Stimulated activated memory B cell treated with anti-CD40 and anti-IgM and Interleukin-4, amounts not matched to agents 10 μg/mL and 1 μg/mL and 100 μg/mL, for 72 hours (primary cell): Measurements from ENCODE around the gene FAT2.
"Not testable (repeated sequence)": the region's sequence is repeated elsewhere in the genome, so short reads cannot be mapped to it uniquely, and the experiment has no call there.

Source experiments
- ATAC-seq: fragments of 150-1000 bp; cut with Tn5 transposase; 2 replicates; pipeline ENCODE4 v1.10.0; 2021
- H3K27ac Mint-ChIP-seq: one replicate; pipeline ENCODE4 v1.8.0; 2022; ENCODE audit warnings: mild to moderate bottlenecking, mixed read lengths
- H3K27me3 Mint-ChIP-seq: one replicate; pipeline ENCODE4 v1.8.0; 2022; ENCODE audit warnings: mixed read lengths
- H3K36me3 Mint-ChIP-seq: one replicate; pipeline ENCODE4 v1.8.0; 2022; ENCODE audit warnings: mixed read lengths
- H3K4me1 Mint-ChIP-seq: one replicate; pipeline ENCODE4 v1.8.0; 2022; ENCODE audit warnings: mixed read lengths
- H3K4me3 Mint-ChIP-seq: one replicate; pipeline ENCODE4 v1.8.0; 2022; ENCODE audit warnings: mild to moderate bottlenecking, moderate library complexity, mixed read lengths
- H3K9me3 Mint-ChIP-seq: one replicate; pipeline ENCODE4 v1.8.0; 2022; ENCODE audit warnings: mixed read lengths

FAT2 gene

GRCh38 chr5:151598549-151598948 is 7.4 kb upstream of the FAT2 start:
- Mint-ChIP-seq H3K4me1 (no peaks in the 10 kb centered on the region), H3K4me3 (no peak overlapping the region), H3K9me3 (no peaks in the 10 kb centered on the region), H3K27ac (no peak overlapping the region), H3K36me3 (no peaks in the 10 kb centered on the region), H3K27me3 (peaks cover 24% of the 10 kb centered on the region)
- no peak for ATAC-seq

GRCh38 chr5:151597749-151598148 is 6.6 kb upstream of the FAT2 start:
- Mint-ChIP-seq H3K4me1 (no peaks in the 10 kb centered on the region), H3K36me3 (no peaks in the 10 kb centered on the region), H3K27ac (no peak overlapping the region), H3K9me3 (no peaks in the 10 kb centered on the region), H3K27me3 (peaks cover 28% of the 10 kb centered on the region), H3K4me3 (no peak overlapping the region)
- ATAC-seq, result no peak

DNA sequence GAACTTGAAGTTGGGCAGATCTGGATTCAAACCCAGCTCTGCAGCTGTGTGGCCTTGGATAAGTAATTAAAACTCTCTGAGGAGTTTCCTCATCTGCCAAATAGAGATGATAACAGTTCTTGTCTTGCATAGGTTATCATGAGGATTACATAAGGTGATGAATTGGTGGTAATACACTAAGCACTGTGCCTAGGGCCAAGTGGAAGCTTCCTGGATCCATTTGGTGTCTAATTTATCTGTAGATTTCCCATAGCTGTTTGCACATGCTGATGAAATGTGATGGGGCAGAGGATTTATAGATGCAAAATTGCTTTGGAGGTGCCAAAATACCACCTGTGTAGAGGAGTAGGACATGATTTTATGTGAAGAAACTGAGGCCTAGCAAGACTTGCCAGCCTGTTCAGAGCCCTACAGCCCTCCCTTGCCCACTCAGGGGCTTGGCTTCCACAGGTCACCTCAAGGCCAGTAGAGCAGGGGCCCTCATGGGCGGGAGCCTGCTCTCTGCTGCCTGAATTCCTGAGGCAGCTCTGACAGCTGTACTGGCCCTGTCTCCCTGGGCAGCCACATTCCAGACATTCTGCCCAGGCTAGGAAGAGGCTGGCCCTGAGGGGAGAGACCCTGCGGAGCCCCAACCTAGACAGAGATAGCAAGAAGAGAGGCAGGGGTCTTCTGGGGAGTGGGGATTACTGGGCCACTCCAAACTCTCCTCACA is 5.9 kb upstream of the FAT2 start:
- Mint-ChIP-seq H3K4me3 (no peak overlapping the region), H3K4me1 (no peaks in the 10 kb centered on the region), H3K36me3 (no peaks in the 10 kb centered on the region), H3K9me3 (no peaks in the 10 kb centered on the region), H3K27me3 (peaks cover 26% of the 10 kb centered on the region), H3K27ac (no peak overlapping the region)
- no peak for ATAC-seq

GRCh38 chr5:151595411-151595826 is 4.3 kb upstream of the FAT2 start:
- no peaks in the 10 kb centered on the region for H3K9me3 Mint-ChIP-seq
- H3K4me3 Mint-ChIP-seq, result no peak overlapping the region
- H3K36me3 Mint-ChIP-seq, result no peaks in the 10 kb centered on the region
- H3K27ac Mint-ChIP-seq, result no peak overlapping the region
- H3K4me1 Mint-ChIP-seq, result peaks cover 10% of the 10 kb centered on the region
- no peak for ATAC-seq
- peaks cover 21% of the 10 kb centered on the region for H3K27me3 Mint-ChIP-seq

DNA sequence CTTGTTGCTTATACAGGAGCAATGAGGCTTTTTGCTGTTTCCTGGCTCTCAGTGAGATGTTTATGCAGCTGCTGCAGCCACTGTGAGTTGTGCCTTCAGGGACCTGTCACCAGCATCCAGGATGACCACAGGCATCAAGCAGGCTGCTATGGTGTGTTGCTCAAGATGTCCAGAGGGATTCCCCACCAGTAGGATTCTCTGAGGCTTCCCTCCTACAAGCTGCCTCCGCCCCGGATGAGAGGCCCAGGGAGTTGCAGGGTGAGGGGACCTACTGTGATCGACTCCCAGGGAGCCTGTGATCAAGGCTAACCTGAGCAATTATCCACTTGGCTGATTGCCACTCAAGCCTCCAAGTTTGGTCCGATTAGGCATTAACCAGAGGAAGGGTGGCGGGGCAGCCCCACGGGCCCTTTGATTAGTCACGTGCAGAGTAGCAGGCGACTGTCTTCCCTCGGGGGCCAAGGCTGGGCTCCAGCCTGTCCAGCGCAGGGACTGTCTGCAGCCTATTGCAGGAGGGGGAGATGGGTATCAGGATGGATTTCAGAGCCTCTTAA is 1.8 kb upstream of the FAT2 start:
- H3K4me3 Mint-ChIP-seq, result no peak overlapping the region
- H3K27ac Mint-ChIP-seq, result no peak overlapping the region
- H3K4me1 Mint-ChIP-seq, result peaks cover 10% of the 10 kb centered on the region
- H3K9me3 Mint-ChIP-seq, result no peaks in the 10 kb centered on the region
- H3K27me3 Mint-ChIP-seq, result peaks cover 21% of the 10 kb centered on the region
- H3K36me3 Mint-ChIP-seq, result no peaks in the 10 kb centered on the region
- no peak for ATAC-seq

GRCh38 chr5:151589878-151590570 is 1.1 kb downstream of the FAT2 start:
- H3K27me3 Mint-ChIP-seq, result peaks cover 14% of the 10 kb centered on the region
- no peak overlapping the region for H3K4me3 Mint-ChIP-seq
- ATAC-seq, result no peak
- no peak overlapping the region for H3K27ac Mint-ChIP-seq
- no peaks in the 10 kb centered on the region for H3K36me3 Mint-ChIP-seq
- peaks cover 10% of the 10 kb centered on the region for H3K4me1 Mint-ChIP-seq
- no peaks in the 10 kb centered on the region for H3K9me3 Mint-ChIP-seq

DNA sequence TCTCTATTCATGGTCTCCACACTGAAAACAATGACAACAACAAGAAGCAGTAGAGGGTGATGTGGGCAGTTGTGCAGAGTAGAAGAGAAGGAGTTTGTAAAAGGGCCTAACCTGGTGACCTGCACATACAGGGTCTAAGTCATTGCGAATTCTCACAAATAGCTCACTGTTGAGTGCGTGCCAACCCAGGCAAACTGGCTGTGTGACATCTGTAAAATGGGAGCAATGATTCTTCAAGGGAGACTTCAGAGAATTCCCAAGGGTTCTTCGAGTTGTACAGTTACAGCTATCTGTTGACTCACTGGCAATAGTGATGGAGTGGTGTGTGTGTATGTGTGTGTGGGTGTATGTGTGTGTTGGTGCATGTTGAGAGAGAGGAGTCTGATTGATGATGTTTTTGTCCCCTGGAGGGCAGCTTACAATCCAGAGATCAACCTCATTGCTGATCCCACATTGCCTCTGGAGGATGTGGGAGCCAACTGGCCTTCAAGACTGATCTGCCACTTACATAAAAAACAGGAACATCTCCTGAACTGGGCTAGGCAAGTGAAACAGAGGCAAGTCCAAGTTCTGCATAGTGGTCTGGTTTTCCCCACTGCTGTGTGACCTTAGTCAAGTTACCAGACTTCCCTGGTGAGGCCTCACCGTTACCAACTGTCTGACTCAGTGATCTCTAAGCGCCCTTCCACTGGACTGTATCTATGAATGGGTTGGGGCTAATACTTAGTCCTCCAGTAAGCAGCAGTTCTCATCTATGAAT is 3.2 kb downstream of the FAT2 start:
- no peaks in the 10 kb centered on the region for H3K27me3 Mint-ChIP-seq

GRCh38 chr5:151585970-151586369 is 5.2 kb downstream of the FAT2 start:
- ATAC-seq, result no peak
- Mint-ChIP-seq H3K4me3 (no peak overlapping the region), H3K9me3 (no peaks in the 10 kb centered on the region), H3K36me3 (no peaks in the 10 kb centered on the region), H3K27me3 (no peaks in the 10 kb centered on the region), H3K27ac (no peak overlapping the region), H3K4me1 (peaks cover 2% of the 10 kb centered on the region)

More for the DNA sequence above, 3.2 kb downstream of the FAT2 start:
- Mint-ChIP-seq H3K4me1 (peaks cover 10% of the 10 kb centered on the region), H3K4me3 (no peak overlapping the region), H3K9me3 (no peaks in the 10 kb centered on the region), H3K36me3 (no peaks in the 10 kb centered on the region), H3K27ac (no peak overlapping the region)
- ATAC-seq, result peak; percentile 53

- H3K4me3 Mint-ChIP-seq, H3K4me1 Mint-ChIP-seq, H3K9me3 Mint-ChIP-seq, H3K27me3 Mint-ChIP-seq, ATAC-seq, H3K36me3 Mint-ChIP-seq, H3K27ac Mint-ChIP-seq: not testable (repeated sequence)
Observed at GRCh38 chr5:151585344-151585743, 5.8 kb downstream of the FAT2 start.

GRCh38 chr5:151584057-151584937 is 6.8 kb downstream of the FAT2 start:
- Mint-ChIP-seq H3K36me3 (no peaks in the 10 kb centered on the region), H3K27me3 (no peaks in the 10 kb centered on the region), H3K4me3 (no peak overlapping the region), H3K4me1 (no peaks in the 10 kb centered on the region), H3K27ac (no peak overlapping the region), H3K9me3 (no peaks in the 10 kb centered on the region)
- ATAC-seq, result no peak

GRCh38 chr5:151581812-151582583 is 9.1 kb downstream of the FAT2 start:
- no peak for ATAC-seq
- Mint-ChIP-seq H3K36me3 (no peaks in the 10 kb centered on the region), H3K9me3 (no peaks in the 10 kb centered on the region), H3K27ac (no peak overlapping the region), H3K27me3 (no peaks in the 10 kb centered on the region), H3K4me1 (peaks cover 21% of the 10 kb centered on the region), H3K4me3 (no peak overlapping the region)

DNA sequence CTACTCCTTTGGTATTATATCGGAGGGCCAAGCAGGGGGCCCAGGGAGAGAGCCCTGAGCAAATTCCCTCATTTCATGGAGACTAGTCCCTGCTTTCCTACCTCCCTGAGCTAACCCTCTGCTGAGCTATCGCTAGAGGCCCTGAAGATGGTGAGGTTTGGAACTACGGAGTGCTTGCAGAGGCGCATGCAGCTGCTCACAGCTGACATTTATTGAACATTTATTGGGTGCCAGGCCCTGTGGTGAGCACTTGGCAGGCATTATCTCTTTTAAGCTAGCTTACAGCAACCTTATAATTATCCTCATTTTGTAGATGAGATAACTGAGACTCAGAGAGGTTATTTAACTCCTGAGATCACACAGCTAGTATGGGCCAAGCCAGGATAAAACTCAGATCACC is 9.8 kb downstream of the FAT2 start:
- Mint-ChIP-seq H3K4me3 (no peak overlapping the region), H3K36me3 (no peaks in the 10 kb centered on the region)
- ATAC-seq, result no peak

DNA sequence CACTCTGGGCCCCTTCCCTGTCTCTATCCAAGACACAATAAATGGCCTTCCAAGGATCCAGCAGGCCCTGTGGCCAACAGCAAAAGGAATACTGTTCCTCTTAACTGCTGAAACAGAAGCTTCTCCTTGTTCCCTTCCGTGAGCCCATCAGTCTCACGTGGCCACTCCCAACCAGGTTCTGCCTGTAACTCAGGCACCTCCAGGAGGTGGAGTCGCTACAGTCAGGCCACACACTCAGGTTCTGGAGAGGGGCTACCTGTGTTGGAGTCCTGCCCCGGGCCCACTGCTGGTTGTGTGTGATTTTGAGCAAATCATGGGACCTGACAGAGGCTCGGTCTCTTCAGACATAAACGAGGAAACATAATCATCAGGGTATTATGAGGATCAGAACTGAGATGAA is 10.3 kb downstream of the FAT2 start:
- no peak for ATAC-seq
- no peak overlapping the region for H3K4me3 Mint-ChIP-seq
- H3K27ac Mint-ChIP-seq, result no peak overlapping the region
- H3K27me3 Mint-ChIP-seq, result no peaks in the 10 kb centered on the region
- peaks cover 24% of the 10 kb centered on the region for H3K4me1 Mint-ChIP-seq
- H3K36me3 Mint-ChIP-seq, result no peaks in the 10 kb centered on the region
- H3K9me3 Mint-ChIP-seq, result no peaks in the 10 kb centered on the region

More for the DNA sequence above, 9.8 kb downstream of the FAT2 start:
- Mint-ChIP-seq H3K4me1 (peaks cover 24% of the 10 kb centered on the region), H3K27me3 (no peaks in the 10 kb centered on the region), H3K9me3 (no peaks in the 10 kb centered on the region), H3K27ac (no peak overlapping the region)

DNA sequence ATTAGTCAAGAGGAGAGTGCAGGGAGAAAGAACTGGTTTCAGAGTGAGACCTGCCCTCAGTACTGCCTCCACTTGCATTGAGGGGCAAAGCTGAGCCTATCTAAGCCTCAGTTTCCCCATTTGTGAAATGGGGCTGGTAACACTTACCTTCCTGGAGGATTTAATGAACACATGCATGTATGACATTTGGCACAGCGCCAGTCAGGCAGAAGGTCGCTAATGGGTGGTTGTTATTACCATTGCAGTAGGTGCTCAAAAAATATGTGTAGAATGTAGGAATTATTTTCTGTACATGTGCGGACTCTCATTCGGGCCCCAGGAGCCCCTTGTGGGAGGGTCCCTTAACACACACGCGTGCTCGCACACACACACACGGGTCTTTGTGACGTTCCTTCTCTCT is 10.9 kb downstream of the FAT2 start:
- H3K9me3 Mint-ChIP-seq, result no peaks in the 10 kb centered on the region
- no peak overlapping the region for H3K4me3 Mint-ChIP-seq
- H3K27me3 Mint-ChIP-seq, result no peaks in the 10 kb centered on the region
- no peak overlapping the region for H3K27ac Mint-ChIP-seq
- peaks cover 24% of the 10 kb centered on the region for H3K4me1 Mint-ChIP-seq
- no peaks in the 10 kb centered on the region for H3K36me3 Mint-ChIP-seq
- no peak for ATAC-seq
